RWPE2 (cell line): Measurements from ENCODE around the gene BIRC7.

Experiments used
- ATAC-seq: fragments of 200-7000 bp; cut with Tn5 transposase; 3 replicates; pipeline ENCODE4 v1.9.1; 2021; ENCODE audit warnings: low read depth
- DNase-seq: peaks from one replicate; pipeline ENCODE4 v3.0.0-alpha.2; 2020; ENCODE audit warnings: low spot score
- H3K27ac ChIP-seq: fragments of 450-650 bp; 2 replicates; pipeline ENCODE4 v1.5.1; 2017; ENCODE audit warnings: mild to moderate bottlenecking; ENCODE audit not compliant: poor library complexity, severe bottlenecking
- H3K27me3 ChIP-seq: fragments of 250-450 bp; sonication (Bioruptor Pico); 2 replicates; pipeline ENCODE4 v1.5.1; 2021; ENCODE audit warnings: mild to moderate bottlenecking, moderate library complexity; ENCODE audit not compliant: insufficient read depth, poor library complexity, severe bottlenecking
- H3K36me3 ChIP-seq: fragments of 250-450 bp; sonication (Bioruptor Pico); 2 replicates; pipeline ENCODE4 v1.5.1; 2020; ENCODE audit warnings: low read depth, mild to moderate bottlenecking, moderate library complexity
- H3K4me1 ChIP-seq: fragments of 250-450 bp; sonication (Bioruptor Pico); 2 replicates; pipeline ENCODE4 v1.5.1; 2021; ENCODE audit warnings: mild to moderate bottlenecking, moderate library complexity; ENCODE audit not compliant: insufficient read depth, poor library complexity, severe bottlenecking
- H3K4me3 ChIP-seq: fragments of 250-450 bp; sonication (Bioruptor Pico); 2 replicates; pipeline ENCODE4 v1.5.1; 2021; ENCODE audit warnings: mild to moderate bottlenecking, moderate library complexity; ENCODE audit not compliant: severe bottlenecking
- H3K9me3 ChIP-seq: fragments of 250-450 bp; sonication (Bioruptor Pico); 2 replicates; pipeline ENCODE4 v1.5.1; 2021; ENCODE audit warnings: mild to moderate bottlenecking, moderate library complexity; ENCODE audit not compliant: severe bottlenecking
- TF ChIP-seq, protein P1 (sequence below): fragments of 450-650 bp; IDR thresholded peaks from one replicate; pipeline ENCODE4 v1.5.1; 2017; ENCODE audit warnings: mild to moderate bottlenecking, moderate library complexity; ENCODE audit not compliant: poor library complexity, severe bottlenecking

BIRC7 gene

DNA sequence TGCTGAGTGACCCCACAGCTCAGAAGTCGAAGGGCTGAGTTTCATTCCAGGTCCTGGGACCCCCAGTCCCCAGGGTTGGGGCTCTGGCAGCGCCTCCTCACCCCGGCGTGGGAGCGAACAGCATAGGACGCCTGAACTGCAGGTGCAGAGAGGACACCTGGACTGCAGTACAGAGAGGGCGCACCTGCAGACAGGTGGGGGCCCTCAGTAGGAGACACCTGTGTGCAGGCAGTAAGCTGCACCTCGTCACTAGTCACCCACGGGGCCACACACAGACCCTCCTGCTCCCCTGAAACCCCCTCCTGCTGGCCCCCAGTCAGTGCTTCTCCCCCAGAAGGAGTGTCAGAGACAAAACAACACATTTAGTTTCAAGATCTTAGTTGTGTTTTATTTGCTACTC is 27.1 kb downstream of the BIRC7 start:
- DNase-seq: no peak

DNA sequence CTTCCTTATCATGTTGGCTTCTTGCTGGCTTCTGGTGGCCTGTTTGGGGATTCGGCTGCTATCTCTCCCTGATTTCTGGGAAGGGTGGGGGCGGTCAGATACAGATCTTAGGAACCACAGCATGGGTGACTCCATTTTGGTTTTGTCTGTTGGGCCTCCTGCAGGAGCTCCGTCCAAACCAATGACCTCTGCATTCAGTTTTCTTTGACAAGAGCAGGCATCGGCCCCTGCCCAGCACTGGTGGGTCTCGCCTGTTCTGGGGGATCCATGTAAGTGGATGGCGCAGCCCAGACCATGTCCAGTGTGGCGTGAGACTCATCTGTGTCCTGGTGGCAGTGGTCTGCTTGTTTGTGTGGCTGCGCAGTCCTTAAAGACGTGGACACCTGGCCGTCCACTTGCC is 28.3 kb downstream of the BIRC7 start:
- Histone ChIP-seq H3K9me3 (no peaks in the 10 kb centered on the region), H3K27me3 (peaks cover 24% of the 10 kb centered on the region), H3K27ac (no peak overlapping the region), H3K36me3 (no peaks in the 10 kb centered on the region), H3K4me3 (no peak overlapping the region), H3K4me1 (no peaks in the 10 kb centered on the region)
- TF ChIP-seq, protein P1, sequence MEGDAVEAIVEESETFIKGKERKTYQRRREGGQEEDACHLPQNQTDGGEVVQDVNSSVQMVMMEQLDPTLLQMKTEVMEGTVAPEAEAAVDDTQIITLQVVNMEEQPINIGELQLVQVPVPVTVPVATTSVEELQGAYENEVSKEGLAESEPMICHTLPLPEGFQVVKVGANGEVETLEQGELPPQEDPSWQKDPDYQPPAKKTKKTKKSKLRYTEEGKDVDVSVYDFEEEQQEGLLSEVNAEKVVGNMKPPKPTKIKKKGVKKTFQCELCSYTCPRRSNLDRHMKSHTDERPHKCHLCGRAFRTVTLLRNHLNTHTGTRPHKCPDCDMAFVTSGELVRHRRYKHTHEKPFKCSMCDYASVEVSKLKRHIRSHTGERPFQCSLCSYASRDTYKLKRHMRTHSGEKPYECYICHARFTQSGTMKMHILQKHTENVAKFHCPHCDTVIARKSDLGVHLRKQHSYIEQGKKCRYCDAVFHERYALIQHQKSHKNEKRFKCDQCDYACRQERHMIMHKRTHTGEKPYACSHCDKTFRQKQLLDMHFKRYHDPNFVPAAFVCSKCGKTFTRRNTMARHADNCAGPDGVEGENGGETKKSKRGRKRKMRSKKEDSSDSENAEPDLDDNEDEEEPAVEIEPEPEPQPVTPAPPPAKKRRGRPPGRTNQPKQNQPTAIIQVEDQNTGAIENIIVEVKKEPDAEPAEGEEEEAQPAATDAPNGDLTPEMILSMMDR: no peak
- DNase-seq (no peak), ATAC-seq (no peak)

More for the DNA sequence above, 27.1 kb downstream of the BIRC7 start:
- Histone ChIP-seq H3K9me3 (no peaks in the 10 kb centered on the region), H3K4me1 (no peaks in the 10 kb centered on the region), H3K27me3 (peaks cover 24% of the 10 kb centered on the region), H3K4me3 (no peak overlapping the region), H3K36me3 (no peaks in the 10 kb centered on the region), H3K27ac (no peak overlapping the region)
- no peak for ATAC-seq
- TF ChIP-seq, protein P1: no peak

DNA sequence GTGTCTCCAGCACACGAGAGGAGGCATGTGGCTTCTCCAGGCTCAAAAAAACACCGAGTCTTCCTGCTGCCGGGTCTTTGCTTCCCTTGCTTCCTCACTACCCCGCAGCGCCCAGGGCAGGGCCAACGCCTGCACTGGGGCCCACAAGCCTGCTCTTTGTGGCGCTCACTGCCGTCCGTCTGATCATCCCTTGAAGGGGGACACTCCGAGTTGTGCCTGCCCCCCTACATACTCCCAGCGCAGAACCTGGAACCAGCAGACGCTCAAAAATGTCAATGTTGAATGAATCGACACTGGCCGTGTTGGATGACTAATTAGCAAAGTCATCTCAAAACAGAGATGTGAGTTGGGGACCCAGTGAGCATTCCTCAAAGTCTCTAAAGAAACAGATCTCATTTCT is 28.8 kb downstream of the BIRC7 start:
- Histone ChIP-seq H3K27ac (no peak overlapping the region), H3K27me3 (peaks cover 21% of the 10 kb centered on the region)

DNA sequence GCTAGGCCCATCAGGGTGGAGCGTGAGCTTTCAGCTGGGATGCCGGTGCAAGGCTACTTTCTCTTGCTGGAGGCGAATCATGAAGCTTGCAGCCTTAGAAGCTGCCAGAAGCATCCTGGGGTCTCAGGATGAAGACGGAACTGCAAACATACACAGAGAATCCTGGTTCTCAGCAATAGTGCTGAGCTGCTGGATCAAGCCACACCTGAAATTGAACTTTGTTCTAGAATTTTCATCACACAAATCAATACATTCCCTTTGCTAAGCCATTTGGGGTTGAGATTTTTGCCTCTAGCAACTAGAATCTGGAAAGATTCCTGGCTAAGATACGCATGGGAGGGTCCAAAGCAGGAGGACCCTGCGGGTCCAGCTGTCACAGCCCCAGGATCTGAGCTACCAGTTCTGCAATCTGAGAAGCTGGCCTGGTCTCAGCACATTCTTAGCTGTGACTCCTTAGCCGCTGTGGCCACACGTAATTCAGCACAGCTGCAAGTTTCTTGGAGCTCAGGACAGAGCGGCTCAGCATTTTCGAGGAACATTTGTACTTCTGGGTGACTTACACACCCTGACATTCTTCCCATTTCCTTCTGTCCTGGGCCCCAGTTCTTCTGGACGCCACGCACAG is 30.3 kb downstream of the BIRC7 start:
- H3K27ac ChIP-seq: no peak overlapping the region
- H3K4me1 ChIP-seq: no peaks in the 10 kb centered on the region
- no peak for ATAC-seq
- H3K27me3 ChIP-seq: peaks cover 21% of the 10 kb centered on the region
- no peak for DNase-seq
- H3K36me3 ChIP-seq: no peaks in the 10 kb centered on the region
- no peak overlapping the region for H3K4me3 ChIP-seq
- H3K9me3 ChIP-seq: no peaks in the 10 kb centered on the region
- TF ChIP-seq, protein P1: no peak

More for the DNA sequence above, 28.8 kb downstream of the BIRC7 start:
- Histone ChIP-seq H3K4me3 (no peak overlapping the region), H3K9me3 (no peaks in the 10 kb centered on the region), H3K36me3 (no peaks in the 10 kb centered on the region), H3K4me1 (no peaks in the 10 kb centered on the region)
- TF ChIP-seq, protein P1: no peak
- ATAC-seq (no peak), DNase-seq (no peak)

DNA sequence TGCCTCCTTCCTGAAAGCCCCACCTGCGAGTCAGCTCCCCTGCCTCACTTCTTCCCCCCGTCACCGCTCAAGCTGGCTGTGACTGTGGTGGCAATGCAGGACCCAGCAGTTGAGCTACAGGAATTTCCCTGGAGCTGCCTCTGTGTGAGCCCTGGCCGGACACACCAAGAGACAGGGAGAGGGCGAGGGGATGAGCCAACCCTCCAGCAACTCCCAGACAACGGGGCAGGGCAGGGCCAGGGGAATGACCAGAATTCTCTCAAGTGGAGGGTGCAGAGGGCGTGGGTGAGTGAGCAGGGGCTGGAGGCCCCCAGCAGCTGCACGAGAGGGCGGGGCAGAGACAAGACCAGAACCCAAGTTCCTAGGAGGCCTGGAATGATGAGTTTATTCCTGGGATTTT is 32.0 kb downstream of the BIRC7 start:
- Histone ChIP-seq H3K36me3 (no peaks in the 10 kb centered on the region), H3K4me3 (no peak overlapping the region), H3K27me3 (peaks cover 12% of the 10 kb centered on the region), H3K9me3 (no peaks in the 10 kb centered on the region), H3K4me1 (peaks cover 3% of the 10 kb centered on the region), H3K27ac (no peak overlapping the region)
- TF ChIP-seq, protein P1: no peak
- ATAC-seq: no peak
- DNase-seq: no peak
